Left ventricle myocardium inferior (tissue), 1 donor: ENCODE data around the gene GTPBP6. TPM values are rescaled to one million over a fixed set of nuclear protein-coding genes. Genes with fewer than 3 reads are reported as not detected.
A peak's percentile ranks its signal among the peaks of the same experiment; 100 is the strongest.

ENCODE experiments used
- DNase-seq: peaks from one replicate; pipeline ENCODE4 v3.0.0-alpha.2; 2020
- H3K27ac ChIP-seq: fragments of 200-600 bp; replicated peaks from 2 replicates; pipeline ENCODE4 v1.8.0; 2021
- H3K27me3 ChIP-seq: fragments of 200-600 bp; 2 replicates; pipeline ENCODE4 v1.8.0; 2021; ENCODE audit warnings: low read depth
- H3K36me3 ChIP-seq: fragments of 200-600 bp; 2 replicates; pipeline ENCODE4 v1.8.0; 2021
- H3K4me1 ChIP-seq: fragments of 200-600 bp; 2 replicates; pipeline ENCODE4 v1.8.0; 2021
- H3K4me3 ChIP-seq: fragments of 200-600 bp; 2 replicates; pipeline ENCODE4 v1.8.0; 2021; ENCODE audit warnings: mild to moderate bottlenecking, moderate library complexity
- H3K9me3 ChIP-seq: fragments of 200-600 bp; replicated peaks from 2 replicates; pipeline ENCODE4 v1.8.0; 2021
- CTCF ChIP-seq: fragments of 200-600 bp; IDR thresholded peaks from 2 replicates; pipeline ENCODE4 v1.8.0; 2021; ENCODE audit warnings: antibody characterized with exemption, mild to moderate bottlenecking, borderline replicate concordance
- intact Hi-C: fragments of 100-400 bp; cut with micrococcal nuclease; formaldehyde crosslinking; loops from one replicate; pipeline ENCODE4 v1.11.0; 2022
- total RNA-seq: library from RNA; stranded (reverse); fragmentation: NEBNext Ultra II Directional; extraction: Animal tissue kit (Norgen Biotek cat#: 25700); gene quantifications from one replicate; pipeline ENCODE4 v1.2.1, GENCODE V29; 2021
- donor health status: DM: no; HTN: yes; CAD: no; lungs with severe emphysema.

Gene GTPBP6
- total RNA-seq, 1 donor from 2014 or later, result 51.1 TPM

GRCh38 chrX:316351-317325 is 2.0 kb downstream of the GTPBP6 start:
- DNase-seq, result no peak
- intact Hi-C loops, result no loop called here
- Histone ChIP-seq H3K4me1 (peaks cover 27% of the 10 kb centered on the region), H3K27me3 (no peaks in the 10 kb centered on the region), H3K4me3 (no peak overlapping the region), H3K9me3 (no peaks in the 10 kb centered on the region), H3K36me3 (peaks cover 45% of the 10 kb centered on the region), H3K27ac (no peak overlapping the region)
- TF ChIP-seq CTCF, result no peak

- TF ChIP-seq CTCF, result no peak
- no peak overlapping the region for H3K4me3 ChIP-seq
- no peaks in the 10 kb centered on the region for H3K27me3 ChIP-seq
- no peaks in the 10 kb centered on the region for H3K9me3 ChIP-seq
- no peak overlapping the region for H3K27ac ChIP-seq
- no peak for DNase-seq
- intact Hi-C loops, result no loop called here
- H3K4me1 ChIP-seq, result peaks cover 16% of the 10 kb centered on the region
- peaks cover 58% of the 10 kb centered on the region for H3K36me3 ChIP-seq
Measured at GRCh38 chrX:314781-315595, 3.6 kb downstream of the GTPBP6 start.

- H3K4me1 ChIP-seq, result peaks cover 7% of the 10 kb centered on the region
- TF ChIP-seq CTCF, result no peak
- H3K9me3 ChIP-seq, result no peaks in the 10 kb centered on the region
- no peak overlapping the region for H3K27ac ChIP-seq
- no peak overlapping the region for H3K4me3 ChIP-seq
- intact Hi-C loops, result no loop called here
- H3K36me3 ChIP-seq, result peaks cover 62% of the 10 kb centered on the region
- DNase-seq, result peak; percentile 12
- no peaks in the 10 kb centered on the region for H3K27me3 ChIP-seq
Measured at GRCh38 chrX:314049-314448, 4.5 kb downstream of the GTPBP6 start.

GRCh38 chrX:313546-313945 is 5.0 kb downstream of the GTPBP6 start:
- Histone ChIP-seq H3K36me3 (peaks cover 67% of the 10 kb centered on the region), H3K4me1 (peaks cover 7% of the 10 kb centered on the region), H3K4me3 (no peak overlapping the region), H3K27me3 (no peaks in the 10 kb centered on the region), H3K9me3 (no peaks in the 10 kb centered on the region), H3K27ac (no peak overlapping the region)
- intact Hi-C loops, result no loop called here
- DNase-seq, result peak; percentile 6
- TF ChIP-seq CTCF, result no peak

- no peak overlapping the region for H3K4me3 ChIP-seq
- H3K4me1 ChIP-seq, result peaks cover 7% of the 10 kb centered on the region
- no peak overlapping the region for H3K27ac ChIP-seq
- no peaks in the 10 kb centered on the region for H3K9me3 ChIP-seq
- TF ChIP-seq CTCF, result no peak
- peak; percentile 11 for DNase-seq
- no peaks in the 10 kb centered on the region for H3K27me3 ChIP-seq
- intact Hi-C loops, result no loop called here
- peaks cover 75% of the 10 kb centered on the region for H3K36me3 ChIP-seq
Measured at GRCh38 chrX:312621-313331, 5.8 kb downstream of the GTPBP6 start.
